ENCODE data around the gene CAMKMT.

DNA sequence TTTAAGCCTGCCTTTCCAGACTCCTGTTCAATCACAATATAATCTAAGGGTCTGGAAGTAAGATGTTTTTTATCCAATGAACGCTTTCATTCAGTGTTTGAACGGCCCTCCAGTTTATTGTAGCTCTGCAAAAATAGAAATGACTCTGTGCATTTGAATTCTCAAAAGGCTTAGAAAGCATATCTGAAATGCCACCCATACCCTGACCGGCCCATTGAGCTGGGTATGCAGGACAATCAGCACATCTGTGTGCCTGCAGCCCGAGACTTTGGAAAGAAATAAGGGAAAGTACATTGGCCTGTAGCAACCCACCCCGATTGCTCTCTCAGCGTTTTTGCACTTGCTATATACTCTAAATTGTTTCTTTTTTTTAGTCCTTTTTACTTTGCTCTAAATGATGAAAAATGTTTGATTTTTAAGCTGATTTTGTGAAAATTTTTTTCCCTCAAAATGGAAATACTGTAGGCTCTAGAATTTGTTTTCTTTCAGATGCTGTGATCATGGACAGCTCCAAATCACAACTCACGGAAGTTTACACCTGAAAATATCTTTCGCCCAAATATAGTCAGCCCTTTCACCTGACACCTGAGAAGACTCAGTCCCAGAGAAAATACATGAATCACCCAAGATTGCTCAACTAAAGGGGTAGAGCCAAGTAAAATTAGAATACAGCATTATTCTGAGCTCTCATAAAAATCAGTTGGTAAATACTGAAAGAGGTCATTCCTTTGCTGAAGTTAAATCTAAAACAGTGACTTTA is 385.3 kb downstream of the CAMKMT start:
- TF ChIP-seq, protein P1, sequence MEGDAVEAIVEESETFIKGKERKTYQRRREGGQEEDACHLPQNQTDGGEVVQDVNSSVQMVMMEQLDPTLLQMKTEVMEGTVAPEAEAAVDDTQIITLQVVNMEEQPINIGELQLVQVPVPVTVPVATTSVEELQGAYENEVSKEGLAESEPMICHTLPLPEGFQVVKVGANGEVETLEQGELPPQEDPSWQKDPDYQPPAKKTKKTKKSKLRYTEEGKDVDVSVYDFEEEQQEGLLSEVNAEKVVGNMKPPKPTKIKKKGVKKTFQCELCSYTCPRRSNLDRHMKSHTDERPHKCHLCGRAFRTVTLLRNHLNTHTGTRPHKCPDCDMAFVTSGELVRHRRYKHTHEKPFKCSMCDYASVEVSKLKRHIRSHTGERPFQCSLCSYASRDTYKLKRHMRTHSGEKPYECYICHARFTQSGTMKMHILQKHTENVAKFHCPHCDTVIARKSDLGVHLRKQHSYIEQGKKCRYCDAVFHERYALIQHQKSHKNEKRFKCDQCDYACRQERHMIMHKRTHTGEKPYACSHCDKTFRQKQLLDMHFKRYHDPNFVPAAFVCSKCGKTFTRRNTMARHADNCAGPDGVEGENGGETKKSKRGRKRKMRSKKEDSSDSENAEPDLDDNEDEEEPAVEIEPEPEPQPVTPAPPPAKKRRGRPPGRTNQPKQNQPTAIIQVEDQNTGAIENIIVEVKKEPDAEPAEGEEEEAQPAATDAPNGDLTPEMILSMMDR (IDR thresholded peaks at IDR 0.05) = no peak
- TF ChIP-seq EZH2 (IDR thresholded peaks at IDR 0.05; ENCODE audit: borderline replicate concordance, insufficient read depth, low read depth, low read length, poor library complexity, severe bottlenecking) = no peak

Data from B cell (primary cell).